Lower leg skin (tissue), 3 donors: ENCODE data around the gene ANKRD62.

Source experiments
- POLR2A ChIP-seq, 2 donors: fragments of 450-650 bp; IDR thresholded peaks; one replicate each; pipeline ENCODE4 v1.6.1; 2016 to 2017; ENCODE audit warnings: antibody characterized with exemption in 2 of 2, mild to moderate bottlenecking in 1 of 2, moderate library complexity in 1 of 2
- TF ChIP-seq, protein P1 (sequence below), 3 donors: fragments of 450-650 bp; IDR thresholded peaks; one replicate each; pipeline ENCODE4 v1.5.1; 2016; ENCODE audit warnings: antibody characterized with exemption in 3 of 3, mild to moderate bottlenecking in 3 of 3, moderate library complexity in 2 of 3

- TF ChIP-seq, protein P1, sequence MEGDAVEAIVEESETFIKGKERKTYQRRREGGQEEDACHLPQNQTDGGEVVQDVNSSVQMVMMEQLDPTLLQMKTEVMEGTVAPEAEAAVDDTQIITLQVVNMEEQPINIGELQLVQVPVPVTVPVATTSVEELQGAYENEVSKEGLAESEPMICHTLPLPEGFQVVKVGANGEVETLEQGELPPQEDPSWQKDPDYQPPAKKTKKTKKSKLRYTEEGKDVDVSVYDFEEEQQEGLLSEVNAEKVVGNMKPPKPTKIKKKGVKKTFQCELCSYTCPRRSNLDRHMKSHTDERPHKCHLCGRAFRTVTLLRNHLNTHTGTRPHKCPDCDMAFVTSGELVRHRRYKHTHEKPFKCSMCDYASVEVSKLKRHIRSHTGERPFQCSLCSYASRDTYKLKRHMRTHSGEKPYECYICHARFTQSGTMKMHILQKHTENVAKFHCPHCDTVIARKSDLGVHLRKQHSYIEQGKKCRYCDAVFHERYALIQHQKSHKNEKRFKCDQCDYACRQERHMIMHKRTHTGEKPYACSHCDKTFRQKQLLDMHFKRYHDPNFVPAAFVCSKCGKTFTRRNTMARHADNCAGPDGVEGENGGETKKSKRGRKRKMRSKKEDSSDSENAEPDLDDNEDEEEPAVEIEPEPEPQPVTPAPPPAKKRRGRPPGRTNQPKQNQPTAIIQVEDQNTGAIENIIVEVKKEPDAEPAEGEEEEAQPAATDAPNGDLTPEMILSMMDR (IDR thresholded peaks at IDR 0.05) = no peak
- TF ChIP-seq POLR2A (IDR thresholded peaks at IDR 0.05) = no peak
Measured at GRCh38 chr18:12068950-12069320, 24.7 kb upstream of the ANKRD62 start.
